GM12891 (cell line): ENCODE results near the gene PCNT.

Experiments
- POLR2A ChIP-seq: IDR thresholded peaks from 2 replicates; pipeline ENCODE4 v1.6.1; 2011; ENCODE audit warnings: low read depth, low read length, control low read depth
- POLR2AphosphoS5 ChIP-seq: IDR thresholded peaks from 2 replicates; pipeline ENCODE4 v1.6.1; 2011; ENCODE audit warnings: low read depth, low read length, control low read depth
- TAF1 ChIP-seq: IDR thresholded peaks from 2 replicates; pipeline ENCODE4 v1.6.1; 2011; ENCODE audit warnings: low read depth, low read length, control low read depth

GRCh38 chr21:46489800-46490199 lies 165.8 kb downstream of the PCNT start:
- TF ChIP-seq POLR2A, result no peak
- no peak for TF ChIP-seq POLR2AphosphoS5
- no peak for TF ChIP-seq TAF1
